Epithelial cell of proximal tubule (primary cell): ENCODE results near the gene ULK2. TPM values are rescaled to one million over a fixed set of nuclear protein-coding genes. Genes with fewer than 3 reads are reported as not detected.

ENCODE experiments used
- DNase-seq: peaks from one replicate; pipeline ENCODE4 v3.0.0-alpha.2; 2011; ENCODE audit warnings: low read depth
- H3K4me3 ChIP-seq: 2 replicates; pipeline ENCODE4 v1.5.1; 2011; ENCODE audit warnings: low read depth, mild to moderate bottlenecking, low read length
- CTCF ChIP-seq: conservative IDR thresholded peaks from 2 replicates; pipeline ENCODE4 v1.5.1; 2012; ENCODE audit warnings: low read depth, mild to moderate bottlenecking, low read length
- total RNA-seq: library from RNA; depleted of rRNA; stranded (reverse); fragments of >200 nt; gene quantifications from 2 replicates; pipeline ENCODE4 v1.2.3, GENCODE V29; 2015

The ULK2 gene
- total RNA-seq, 1 donor from 2014 or later = 14.1 TPM

DNA sequence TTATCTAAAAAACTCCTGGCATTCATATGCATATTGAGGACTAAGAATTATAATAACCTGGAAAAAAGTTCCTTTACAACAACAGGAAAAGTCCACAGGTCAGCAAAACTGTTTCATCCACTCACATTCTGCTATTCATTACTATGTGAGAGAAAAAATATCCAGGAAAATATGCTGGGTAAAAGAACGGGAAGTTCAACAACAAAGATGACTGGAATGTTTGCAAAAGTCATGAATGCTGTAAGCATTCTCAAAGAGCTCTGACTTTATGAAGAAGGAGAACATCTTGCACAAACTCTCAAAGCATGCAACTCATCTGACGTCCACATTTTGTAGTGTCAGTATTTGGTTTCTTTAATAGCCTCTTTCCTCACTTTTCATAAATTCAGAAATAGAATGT is 62.7 kb downstream of the ULK2 start:
- no peak for TF ChIP-seq CTCF
- no peak overlapping the region for H3K4me3 ChIP-seq
- DNase-seq = no peak

DNA sequence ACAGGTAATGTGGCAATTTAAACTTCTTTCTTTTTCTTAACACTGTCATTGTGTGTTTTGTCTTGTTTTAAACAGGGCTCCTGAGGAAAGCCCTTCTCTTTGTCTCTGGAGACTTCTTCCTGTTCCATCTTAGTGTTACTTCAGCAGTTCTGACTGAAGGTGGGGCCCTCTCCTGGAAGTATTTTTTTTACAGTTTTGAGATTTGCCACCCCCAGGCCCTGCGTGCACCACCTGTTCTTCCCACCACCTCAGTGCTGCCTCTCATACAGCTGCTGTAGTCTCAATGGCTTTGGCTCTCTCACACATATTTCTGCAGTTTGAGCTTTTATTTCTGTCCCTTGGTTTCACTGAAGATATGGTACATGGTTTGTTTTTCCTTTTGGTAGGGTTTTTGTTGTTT is 67.2 kb downstream of the ULK2 start:
- H3K4me3 ChIP-seq = no peak overlapping the region
- no peak for TF ChIP-seq CTCF
- no peak for DNase-seq

DNA sequence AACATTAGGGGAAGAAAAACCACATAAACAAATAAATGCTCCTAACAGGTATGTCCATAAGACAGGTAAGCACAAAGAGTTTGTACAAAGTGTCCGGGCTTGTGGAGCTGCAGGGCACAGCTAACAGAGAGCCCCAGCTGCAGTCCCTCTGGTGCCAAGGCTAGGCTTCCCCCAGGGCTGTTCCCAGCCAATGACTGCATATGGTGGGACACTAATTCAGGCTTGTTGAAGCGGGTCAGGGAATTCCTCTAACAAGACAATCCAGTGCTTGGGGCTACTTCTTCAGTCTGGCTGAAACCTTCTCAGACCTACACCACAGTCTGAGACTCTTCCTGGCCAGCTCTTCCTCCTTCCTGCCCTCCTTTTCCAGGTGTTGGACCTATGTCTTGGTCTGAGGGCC is 67.9 kb downstream of the ULK2 start:
- no peak overlapping the region for H3K4me3 ChIP-seq
- DNase-seq = no peak
- no peak for TF ChIP-seq CTCF

GRCh38 chr17:19796457-19796856 is 71.3 kb downstream of the ULK2 start:
- no peak for DNase-seq
- H3K4me3 ChIP-seq = no peak overlapping the region
- no peak for TF ChIP-seq CTCF

DNA sequence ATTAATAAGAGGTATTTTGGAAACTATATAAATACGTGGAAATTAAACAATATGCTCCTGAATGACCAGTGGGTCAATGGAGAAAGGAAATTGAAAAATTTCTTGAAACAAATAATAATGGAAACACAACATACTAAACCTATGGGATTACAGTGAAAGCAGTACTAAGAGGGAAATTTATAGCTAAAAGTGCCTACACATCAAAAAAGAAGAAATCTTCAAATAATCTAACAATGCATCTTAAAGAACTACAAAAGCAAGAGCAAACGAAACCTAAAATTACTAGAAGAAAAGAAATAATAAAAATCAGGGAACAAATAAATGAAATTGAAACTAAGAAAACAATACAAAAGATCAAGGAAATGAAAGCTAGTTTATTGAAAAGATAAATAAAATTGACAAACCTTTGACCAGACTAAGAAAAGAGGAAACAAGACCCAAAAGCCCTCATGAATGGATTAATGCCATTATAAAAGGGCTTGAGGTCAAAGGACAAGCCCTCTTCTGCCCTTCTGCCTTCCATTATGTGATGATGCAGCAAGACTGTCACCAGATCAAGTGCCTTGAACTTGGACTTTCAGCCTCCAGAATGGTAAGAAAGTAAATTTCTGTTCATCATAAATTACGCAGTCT is 75.7 kb downstream of the ULK2 start:
- H3K4me3 ChIP-seq = no peak overlapping the region
- no peak for DNase-seq
- TF ChIP-seq CTCF = no peak

GRCh38 chr17:19787733-19788357 is 79.9 kb downstream of the ULK2 start:
- DNase-seq = no peak
- TF ChIP-seq CTCF = no peak
- no peak overlapping the region for H3K4me3 ChIP-seq

DNA sequence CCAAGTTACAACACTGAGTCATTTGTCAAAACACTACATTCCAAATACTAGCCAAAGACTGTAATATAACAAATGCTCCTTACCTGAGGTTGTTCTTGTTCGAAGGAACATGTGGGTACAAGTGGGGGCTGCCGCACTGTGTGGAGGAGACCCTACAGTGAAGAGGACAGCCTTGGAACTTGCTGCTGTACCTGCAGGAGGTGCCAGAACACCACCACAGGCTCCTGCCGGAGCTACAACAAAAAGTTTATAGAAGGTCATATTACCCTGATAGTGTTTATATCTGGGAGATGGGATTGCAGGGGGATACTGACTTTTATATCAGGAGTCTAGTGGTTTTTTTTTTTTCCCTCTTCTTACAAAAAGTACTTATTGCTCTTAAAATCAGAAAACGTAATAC is 81.9 kb downstream of the ULK2 start:
- no peak for DNase-seq
- TF ChIP-seq CTCF = no peak
- H3K4me3 ChIP-seq = no peak overlapping the region
